Renal cortical epithelial cell (primary cell): ENCODE data around the gene ATP13A1. TPM values are rescaled to one million over a fixed set of nuclear protein-coding genes. Genes with fewer than 3 reads are reported as not detected.
"Not testable (repeated sequence)": the region's sequence is repeated elsewhere in the genome, so short reads cannot be mapped to it uniquely, and the experiment has no call there.

Experiments
- DNase-seq: peaks from one replicate; pipeline ENCODE4 v3.0.0-alpha.2; 2011; ENCODE audit warnings: low read depth
- total RNA-seq: library from RNA; depleted of rRNA; stranded (reverse); fragments of >200 nt; gene quantifications from 2 replicates; pipeline ENCODE4 v1.2.3, GENCODE V29; 2014

ATP13A1 gene
- 88.0 and 171 TPM in 2 replicates for total RNA-seq

- peak; percentile 94 for DNase-seq
Observed at GRCh38 chr19:19663256-19664120, at the start of gene ATP13A1. TSS of gene ATP13A1 (minus strand) at chr19:19663676. CDS start at chr19:19663666, 10 bp downstream.

- no peak for DNase-seq
Observed at GRCh38 chr19:19711934-19712828, 48.7 kb upstream of the ATP13A1 start.

DNA sequence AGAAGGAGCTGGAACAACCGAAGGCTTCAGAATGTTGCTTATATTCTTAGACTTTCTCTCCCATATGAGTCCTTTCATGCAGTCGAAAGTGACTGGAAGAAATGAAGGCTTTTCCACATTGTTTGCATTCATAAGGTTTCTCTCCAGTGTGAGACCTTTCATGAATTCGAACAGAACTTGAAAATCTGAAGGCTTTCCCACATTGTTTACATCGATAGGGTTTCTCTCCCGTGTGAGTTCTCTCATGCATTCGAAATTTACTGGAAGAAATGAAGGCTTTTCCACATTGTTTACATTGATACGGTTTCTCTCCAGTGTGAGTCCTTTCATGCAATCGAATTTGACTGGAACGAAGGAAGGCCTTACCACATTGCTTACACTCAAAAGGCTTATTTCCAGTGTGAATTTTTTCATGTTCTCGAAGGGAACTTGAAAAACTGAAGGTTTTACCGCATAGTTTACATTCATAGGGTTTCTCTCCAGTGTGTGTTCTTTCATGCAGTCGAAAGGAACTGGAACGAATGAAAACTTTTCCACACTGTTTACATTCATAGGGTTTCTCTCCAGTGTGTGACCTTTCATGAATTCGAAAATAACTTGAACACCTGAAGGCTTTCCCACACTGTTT lies 47.9 kb upstream of the ATP13A1 start:
- DNase-seq: no peak

GRCh38 chr19:19710506-19710905 lies 47.0 kb upstream of the ATP13A1 start:
- DNase-seq: no peak

DNA sequence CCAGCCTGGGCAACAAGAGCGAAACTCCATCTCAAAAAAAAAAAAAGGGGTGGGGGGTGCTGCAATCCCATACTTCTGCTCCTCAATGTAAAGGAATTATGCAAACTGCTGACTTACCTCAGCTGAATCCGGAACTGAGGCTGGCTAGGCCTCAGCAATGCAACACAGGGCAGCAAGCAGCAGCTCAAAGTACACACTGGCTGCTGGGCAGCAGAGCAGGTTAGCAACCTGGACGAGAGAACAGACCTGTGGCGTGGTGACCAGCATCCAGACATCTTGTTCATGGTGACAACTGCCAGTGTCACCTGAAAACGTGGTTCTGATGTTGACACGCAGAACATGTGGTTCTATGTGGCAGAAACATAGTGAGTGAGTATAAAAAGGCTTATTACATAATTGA lies 41.4 kb upstream of the ATP13A1 start:
- DNase-seq: no peak

DNA sequence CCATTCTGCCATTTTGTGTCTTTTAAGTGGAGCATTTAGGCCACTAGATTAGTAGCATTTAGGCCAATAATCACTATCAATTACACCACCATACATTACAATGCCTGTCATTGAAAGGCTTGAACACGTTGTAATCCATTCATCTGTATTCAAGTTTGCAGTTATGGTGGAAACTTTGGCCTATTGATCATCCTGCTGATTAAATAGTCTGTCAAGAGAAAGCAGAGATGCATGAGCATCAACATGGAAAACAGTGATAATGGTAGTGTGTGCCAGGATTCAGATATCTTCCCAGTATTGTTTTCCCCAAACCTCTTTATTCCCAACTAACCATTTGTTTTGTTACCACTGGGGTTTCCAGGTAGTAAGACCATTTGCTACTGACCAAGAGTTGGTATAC lies 37.0 kb upstream of the ATP13A1 start:
- DNase-seq: not testable (repeated sequence)

DNA sequence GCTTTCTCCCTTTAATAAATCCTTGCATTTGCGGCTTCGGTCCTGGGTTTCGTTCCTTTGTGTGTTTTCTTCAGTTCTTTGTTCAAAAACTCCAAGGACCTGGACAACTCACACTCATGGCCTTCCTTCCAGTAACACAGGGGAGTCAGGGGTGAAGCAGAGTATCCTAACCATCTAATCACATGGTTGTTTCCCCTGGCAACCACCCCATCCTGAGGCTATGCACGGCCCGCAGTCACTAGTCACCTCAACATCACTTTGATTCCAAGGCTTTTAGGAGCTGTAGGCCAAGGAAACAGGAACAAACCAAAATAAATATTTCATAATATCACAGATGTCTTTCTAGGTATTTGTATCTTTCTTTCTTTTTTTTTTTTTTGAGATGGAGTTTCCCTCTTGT lies 34.1 kb upstream of the ATP13A1 start:
- DNase-seq: no peak

- DNase-seq: no peak
Observed at GRCh38 chr19:19696386-19696785, 32.9 kb upstream of the ATP13A1 start.

- no peak for DNase-seq
Observed at GRCh38 chr19:19691683-19692082, 28.2 kb upstream of the ATP13A1 start.

- DNase-seq: not testable (repeated sequence)
Observed at GRCh38 chr19:19689023-19689422, 25.5 kb upstream of the ATP13A1 start.

DNA sequence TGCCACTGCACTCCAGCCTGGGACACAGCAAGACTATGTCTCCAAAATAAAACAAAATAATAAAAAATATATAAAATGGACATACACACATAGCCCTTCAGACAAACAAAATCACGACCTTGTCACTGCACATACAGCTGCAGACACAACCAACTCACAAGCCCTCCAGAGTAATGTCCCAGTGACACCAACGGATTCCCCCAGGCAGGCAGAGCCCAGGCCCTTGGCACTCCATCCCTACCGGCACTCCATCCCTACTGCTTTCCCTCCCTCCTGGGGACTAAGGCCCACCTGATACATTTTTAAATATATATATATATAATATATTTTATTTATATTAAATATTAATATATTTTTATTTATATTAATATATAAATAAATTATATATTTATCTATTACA lies 23.6 kb upstream of the ATP13A1 start:
- DNase-seq: no peak

DNA sequence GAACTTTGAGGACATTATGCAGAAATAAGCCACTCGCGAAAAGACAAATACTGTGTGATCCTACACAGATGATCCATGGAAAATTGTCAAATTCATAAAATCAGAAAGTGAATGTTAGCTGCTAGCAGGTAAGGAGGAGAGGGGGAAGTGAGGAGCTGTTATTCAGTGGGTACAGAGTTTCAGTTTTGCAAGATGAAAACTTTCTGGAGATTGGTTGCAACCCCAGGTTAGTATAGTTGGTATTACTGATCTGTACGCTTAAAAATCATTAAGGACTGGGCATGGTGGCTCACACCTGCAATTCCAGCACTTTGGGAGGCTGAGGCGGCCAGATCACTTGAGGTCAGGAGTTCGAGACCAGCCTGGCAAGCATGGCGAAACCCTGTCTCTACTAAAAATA lies 23.1 kb upstream of the ATP13A1 start:
- DNase-seq: no peak

GRCh38 chr19:19686119-19686518 lies 22.6 kb upstream of the ATP13A1 start:
- not testable (repeated sequence) for DNase-seq

DNA sequence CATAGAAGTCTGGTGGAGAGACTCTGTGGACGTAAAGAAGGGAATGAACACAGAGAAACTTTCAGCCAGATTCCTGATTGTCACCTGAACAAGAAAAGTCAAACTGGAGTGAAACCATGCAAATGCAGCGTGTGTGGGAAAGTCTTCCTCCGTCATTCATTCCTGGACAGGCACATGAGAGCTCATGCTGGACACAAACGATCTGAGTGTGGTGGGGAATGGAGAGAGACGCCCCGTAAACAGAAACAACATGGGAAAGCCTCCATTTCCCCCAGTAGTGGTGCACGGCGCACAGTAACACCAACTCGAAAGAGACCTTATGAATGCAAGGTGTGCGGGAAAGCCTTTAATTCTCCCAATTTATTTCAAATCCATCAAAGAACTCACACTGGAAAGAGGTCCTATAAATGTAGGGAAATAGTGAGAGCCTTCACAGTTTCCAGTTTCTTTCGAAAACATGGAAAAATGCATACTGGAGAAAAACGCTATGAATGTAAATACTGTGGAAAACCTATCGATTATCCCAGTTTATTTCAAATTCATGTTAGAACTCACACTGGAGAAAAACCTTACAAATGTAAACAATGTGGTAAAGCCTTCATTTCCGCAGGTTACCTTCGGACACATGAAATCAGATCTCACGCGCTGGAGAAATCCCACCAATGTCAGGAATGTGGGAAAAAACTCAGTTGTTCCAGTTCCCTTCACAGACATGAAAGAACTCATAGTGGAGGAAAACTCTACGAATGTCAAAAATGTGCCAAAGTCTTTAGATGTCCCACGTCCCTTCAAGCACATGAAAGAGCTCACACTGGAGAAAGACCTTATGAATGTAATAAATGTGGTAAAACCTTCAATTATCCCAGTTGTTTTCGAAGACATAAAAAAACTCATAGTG lies 15.9 kb upstream of the ATP13A1 start:
- no peak for DNase-seq

GRCh38 chr19:19677579-19677978 lies 14.1 kb upstream of the ATP13A1 start:
- DNase-seq: no peak

GRCh38 chr19:19674315-19674714 lies 10.8 kb upstream of the ATP13A1 start:
- DNase-seq: no peak

GRCh38 chr19:19672816-19673215 lies 9.3 kb upstream of the ATP13A1 start:
- DNase-seq: no peak

DNA sequence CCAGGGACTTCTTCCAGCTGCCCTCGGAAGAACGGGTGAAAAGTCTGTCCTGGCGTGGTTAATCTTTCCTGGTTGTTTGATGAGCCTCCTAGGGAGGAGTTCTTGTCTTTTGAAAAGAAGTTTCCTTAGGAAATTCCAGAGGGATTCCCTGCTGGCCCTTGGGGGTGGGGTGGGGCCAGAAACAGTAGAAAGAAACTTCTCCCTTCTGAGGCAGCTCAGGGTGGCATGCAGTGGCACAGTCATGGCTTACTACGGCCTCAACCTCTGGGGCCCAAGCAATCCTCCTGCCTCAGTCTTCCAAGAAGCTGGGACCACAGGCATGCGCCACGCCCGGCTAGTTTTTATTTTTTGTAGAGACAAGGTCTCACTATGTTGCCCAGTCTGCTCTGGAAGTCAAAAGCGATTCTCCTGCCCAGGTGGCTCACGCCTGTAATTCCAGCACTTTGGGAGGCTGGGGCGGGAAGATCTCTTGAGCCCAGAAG lies 6.6 kb upstream of the ATP13A1 start:
- no peak for DNase-seq

GRCh38 chr19:19668230-19669012 lies 4.9 kb upstream of the ATP13A1 start, which contains the start of gene ZNF101:
TSS of gene ZNF101 (plus strand) at chr19:19668839. CDS start at chr19:19668964, 125 bp downstream.
- peak; percentile 83 for DNase-seq

- DNase-seq: not testable (repeated sequence)
Observed at GRCh38 chr19:19665420-19665948, 2.0 kb upstream of the ATP13A1 start.
